NCI-H446 treated with DMSO at 0.1 percent for 48 hours (cell line): ENCODE data around the gene DDI2.
"Not testable (repeated sequence)": the region's sequence is repeated elsewhere in the genome, so short reads cannot be mapped to it uniquely, and the experiment has no call there.

Experiments
- DNase-seq: peaks from one replicate; lab custom pipeline; 2025; lab: John Stamatoyannopoulos, UW

DDI2 gene

DNA sequence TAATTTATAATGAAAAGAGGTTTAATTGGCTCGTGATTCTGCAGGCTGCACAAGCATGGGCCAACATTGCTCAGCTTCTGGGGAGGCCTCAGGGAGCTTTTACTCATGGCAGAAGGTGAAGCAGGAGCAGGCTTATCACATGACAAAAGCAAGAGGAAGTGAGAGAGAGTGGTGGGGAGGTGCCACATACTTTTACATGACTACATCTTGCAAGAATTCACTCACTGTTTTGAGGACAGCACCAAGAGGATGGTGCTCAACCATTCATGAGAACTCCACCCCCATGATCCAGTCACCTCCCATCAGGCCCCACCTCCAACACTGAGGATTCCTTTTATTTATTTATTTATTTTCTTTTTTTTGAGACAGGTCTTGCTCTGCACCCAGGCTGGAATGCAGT is 61.3 kb downstream of the DDI2 start:
- DNase-seq, result no peak

DNA sequence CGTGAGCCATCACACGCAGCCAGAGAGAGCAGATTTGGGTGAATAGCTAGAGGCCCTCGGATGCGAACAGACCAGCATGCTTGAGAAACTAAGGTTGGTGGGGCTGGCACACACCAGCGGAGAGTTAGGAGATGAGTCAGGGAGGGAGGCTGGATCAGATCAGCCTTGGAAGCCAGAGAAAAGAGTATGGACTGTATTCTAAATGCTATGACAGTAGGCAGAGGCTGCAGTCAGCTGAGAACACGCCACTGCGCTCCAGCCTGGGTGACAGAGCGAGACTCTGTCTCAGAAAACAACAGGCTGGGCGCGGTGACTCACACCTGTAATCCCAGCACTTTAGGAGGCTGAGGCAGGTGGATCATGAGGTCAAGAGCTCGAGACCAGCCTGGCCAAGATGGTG is 62.9 kb downstream of the DDI2 start:
- no peak for DNase-seq

- DNase-seq, result no peak
Measured at GRCh38 chr1:15680561-15681348, 63.5 kb downstream of the DDI2 start.

DNA sequence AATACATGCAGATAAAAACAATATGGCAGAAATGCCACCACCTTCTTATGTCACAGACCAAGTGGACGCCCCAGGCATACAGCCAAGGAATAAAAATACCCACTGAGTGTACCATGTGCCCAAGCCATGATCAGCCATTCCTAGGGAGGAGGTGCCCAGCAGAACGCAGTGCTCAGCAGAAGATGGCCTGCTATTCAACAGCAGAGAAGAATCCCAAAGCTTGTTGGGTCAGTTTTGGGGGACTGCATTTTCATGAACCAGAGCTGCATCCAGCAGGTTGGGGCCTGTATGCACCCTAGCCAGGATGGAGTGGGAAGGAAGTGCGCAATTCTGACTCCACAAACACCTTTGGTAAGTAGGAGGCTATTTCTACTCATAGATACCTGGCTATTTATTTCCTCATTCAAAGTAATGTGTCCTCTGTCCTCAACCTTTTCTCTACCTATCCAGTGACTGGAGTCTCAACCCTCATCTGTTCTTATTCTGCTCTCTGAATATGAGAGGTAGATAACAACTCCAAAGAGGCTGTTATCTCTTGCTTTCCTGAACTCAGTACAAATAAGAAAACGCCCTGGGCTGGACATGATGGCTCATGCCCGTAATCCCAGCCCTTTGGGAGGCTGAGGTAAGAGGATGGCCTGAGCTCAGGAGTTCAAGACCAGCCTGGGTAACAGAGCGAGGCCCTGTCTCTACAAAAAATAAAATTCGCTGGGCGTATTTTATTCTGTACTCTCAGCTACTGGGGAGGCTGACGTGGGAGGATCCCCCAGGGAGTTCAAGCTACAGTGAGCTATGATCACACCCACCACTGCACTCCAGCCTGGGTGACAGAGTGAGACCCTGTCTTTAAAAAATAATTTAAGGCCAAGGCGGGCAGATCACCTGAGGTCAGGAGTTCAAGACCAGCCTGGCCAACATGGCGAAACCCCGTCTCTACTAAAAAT is 64.4 kb downstream of the DDI2 start:
- no peak for DNase-seq

GRCh38 chr1:15682936-15683341 is 65.7 kb downstream of the DDI2 start:
- no peak for DNase-seq

GRCh38 chr1:15683345-15684039 is 66.2 kb downstream of the DDI2 start:
- no peak for DNase-seq

DNA sequence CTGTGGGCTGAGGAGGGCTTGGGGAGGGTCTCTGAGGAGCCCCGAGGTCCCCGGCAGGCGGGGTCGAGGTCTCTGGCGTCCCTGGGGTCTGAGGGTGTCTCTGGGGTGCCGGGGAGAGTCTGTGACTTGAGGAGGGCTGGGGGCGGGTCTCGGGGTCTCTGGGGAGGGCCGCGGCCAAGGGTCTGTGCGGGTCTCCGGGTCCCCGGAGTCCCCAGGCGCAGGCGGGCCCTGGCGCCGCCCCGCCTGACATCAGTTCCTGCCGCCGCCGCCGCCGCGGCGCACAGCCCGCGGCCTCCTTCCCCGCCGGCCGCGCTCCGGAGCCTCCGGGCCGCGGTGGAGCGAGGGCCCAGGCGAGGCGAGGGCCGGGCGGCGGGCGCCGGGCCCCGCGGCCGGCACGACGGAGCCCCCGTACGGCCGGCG is 66.8 kb downstream of the DDI2 start, which contains the start of gene PLEKHM2:
Gene PLEKHM2, plus strand, starts transcription at position 279 of the 420 bp plus-strand sequence. CDS start 239 bp downstream, outside the sequence.
- DNase-seq, result no peak

GRCh38 chr1:15684468-15685291 is 67.4 kb downstream of the DDI2 start:
- DNase-seq, result no peak

- DNase-seq, result no peak
Measured at GRCh38 chr1:15685820-15686219, 68.6 kb downstream of the DDI2 start.

- DNase-seq, result no peak
Measured at GRCh38 chr1:15687446-15687845, 70.2 kb downstream of the DDI2 start.

DNA sequence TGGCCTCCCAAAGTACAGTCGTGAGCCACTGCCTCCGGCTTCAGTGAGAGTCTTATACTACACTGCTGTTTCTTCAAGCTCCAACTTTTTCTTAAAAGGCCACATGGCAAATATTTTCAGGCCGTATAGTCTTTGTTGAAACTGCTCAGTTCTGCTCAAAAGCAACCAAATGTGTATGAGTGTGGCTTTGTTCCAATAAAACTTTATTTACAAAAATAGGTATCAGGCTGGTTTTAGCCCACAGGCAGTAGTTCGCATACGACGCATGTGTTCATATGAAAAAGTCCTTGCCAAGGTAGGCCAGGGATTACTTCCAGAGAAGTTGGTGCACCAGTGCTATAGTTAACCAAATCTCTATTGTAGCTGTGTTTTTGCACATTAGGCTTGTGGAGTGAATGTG is 73.1 kb downstream of the DDI2 start:
- DNase-seq, result no peak

DNA sequence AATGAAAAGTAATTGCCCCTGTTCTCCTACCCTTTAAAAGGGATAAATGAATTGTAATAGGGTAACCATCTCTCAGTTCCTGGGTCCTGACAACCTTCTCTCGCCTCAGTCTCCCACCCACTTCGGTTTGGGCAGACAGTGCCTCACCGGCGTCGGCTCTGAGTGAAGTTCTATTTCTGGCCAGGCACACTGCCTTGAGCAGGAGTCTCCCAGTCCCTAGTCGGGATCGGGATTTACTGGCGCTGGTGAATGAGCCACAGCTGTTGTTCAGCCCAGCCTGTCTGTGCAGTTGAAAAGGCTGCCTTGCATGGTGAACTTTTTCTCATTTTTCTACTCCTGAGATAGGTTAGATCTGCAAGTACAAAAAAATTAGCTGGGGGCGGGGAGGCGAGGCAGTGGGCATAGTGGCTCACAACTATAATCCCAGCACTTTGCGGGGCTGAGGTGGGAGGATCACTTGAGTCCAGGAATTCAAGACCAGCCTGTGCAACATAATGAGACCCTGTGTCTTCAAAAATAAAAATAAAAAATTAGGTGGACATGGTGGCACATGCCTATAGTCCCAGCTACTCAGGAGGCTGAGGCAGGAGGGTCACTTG is 74.3 kb downstream of the DDI2 start:
- no peak for DNase-seq

- DNase-seq, result no peak
Measured at GRCh38 chr1:15692121-15692682, 74.9 kb downstream of the DDI2 start.

DNA sequence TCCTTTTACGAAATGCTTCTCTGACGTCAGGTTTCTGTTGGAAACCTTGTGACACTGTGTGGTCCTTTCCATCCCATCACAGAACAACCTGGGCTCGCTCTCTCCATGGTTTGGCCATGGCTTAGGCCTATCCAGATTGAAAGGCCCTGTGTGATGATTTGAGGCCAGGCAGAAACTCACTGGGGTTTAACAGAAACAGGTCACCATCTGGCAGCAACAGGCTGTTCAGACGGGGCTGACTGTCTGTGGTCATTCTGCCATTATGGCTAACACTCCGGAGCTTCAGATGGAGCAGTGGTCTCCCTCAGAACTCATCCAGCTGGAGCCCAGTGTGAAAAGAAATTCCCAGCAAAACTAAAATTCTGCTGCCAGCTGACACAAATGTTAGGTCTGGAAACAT is 76.1 kb downstream of the DDI2 start:
- DNase-seq, result no peak

GRCh38 chr1:15696956-15697521 is 79.8 kb downstream of the DDI2 start:
- DNase-seq, result no peak

DNA sequence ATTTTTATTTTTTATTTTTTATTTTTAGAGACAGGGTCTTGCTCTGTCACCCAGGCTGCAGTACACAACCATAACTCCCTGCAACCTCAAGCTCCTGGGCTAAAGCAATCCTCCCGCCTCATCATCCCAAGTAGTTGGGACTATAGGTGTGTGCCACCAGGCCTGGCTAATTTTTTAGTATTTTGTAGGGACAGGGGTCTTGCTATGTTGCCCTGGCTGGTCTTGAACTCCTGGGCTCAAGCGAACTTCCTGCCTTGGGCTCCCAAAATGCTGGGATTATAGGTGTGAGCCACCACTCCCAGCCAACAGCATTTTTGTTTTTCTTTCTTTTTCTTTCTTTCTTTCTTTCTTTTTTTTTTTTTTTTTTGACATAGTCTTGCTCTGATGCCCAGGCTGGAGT is 80.9 kb downstream of the DDI2 start:
- DNase-seq, result no peak

DNA sequence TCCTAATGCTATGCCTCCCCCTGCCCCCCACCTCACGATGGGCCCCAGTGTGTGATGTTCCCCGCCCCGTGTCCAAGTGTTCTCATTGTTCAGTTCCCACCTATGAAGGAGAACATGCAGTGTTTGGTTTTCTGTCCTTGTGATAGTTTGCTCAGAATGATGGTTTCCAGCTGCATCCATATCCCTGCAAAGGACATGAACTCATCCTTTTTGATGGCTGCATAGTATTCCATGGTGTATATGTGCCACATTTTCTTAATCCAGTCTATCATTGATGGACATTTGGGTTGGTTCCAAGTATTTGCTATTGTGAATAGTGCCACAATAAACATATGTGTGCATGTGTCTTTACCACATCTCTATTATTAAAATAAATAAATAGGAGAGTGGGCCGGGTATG is 82.1 kb downstream of the DDI2 start:
- DNase-seq, result not testable (repeated sequence)

DNA sequence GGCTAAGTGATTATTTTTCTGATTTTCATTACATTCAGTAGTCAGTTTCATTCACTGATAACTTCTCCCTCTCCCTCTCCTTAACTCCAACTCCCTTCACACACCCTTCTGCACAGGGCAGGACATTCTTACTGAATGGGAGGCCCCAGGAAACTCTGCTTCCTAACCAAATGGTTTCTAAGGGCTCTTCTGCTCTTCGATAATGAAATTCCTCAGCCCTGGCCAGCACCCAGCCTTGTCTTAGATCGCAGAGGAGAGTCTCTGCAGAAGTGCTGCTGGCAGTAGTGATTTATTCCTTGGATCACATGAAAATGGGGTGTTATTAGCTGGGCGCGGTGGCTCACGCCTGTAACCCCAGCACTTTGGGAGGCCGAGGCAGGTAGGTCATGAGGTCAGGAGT is 83.2 kb downstream of the DDI2 start:
- no peak for DNase-seq

DNA sequence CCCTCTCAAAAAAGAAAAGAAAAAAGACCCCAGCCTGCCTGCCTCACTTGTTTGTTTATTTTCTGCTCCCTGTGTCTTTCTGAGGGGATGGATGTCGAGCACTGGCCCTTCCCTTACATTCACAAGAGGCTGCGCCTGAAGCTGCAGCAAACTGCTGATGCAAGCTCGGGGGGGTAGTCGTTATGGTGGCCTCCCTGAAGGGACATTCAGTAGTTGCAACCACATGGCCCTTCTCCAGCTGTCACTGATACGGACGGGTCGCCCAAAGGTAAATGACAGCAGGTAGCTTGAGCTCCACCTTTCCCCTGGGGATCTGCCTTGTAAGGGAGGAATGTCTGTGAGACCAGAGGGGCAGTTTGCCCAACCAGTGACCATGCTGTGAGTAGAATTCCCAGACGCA is 84.5 kb downstream of the DDI2 start:
- no peak for DNase-seq
